ENCODE results near the gene AMIGO1. TPM values are rescaled to one million over a fixed set of nuclear protein-coding genes. Genes with fewer than 3 reads are reported as not detected.

Gene AMIGO1
- total RNA-seq, 1 donor from 2014 or later, result 9.1 TPM

- intact Hi-C loops (cut with DNase I), result no loop called here
Measured at GRCh38 chr1:109481646-109482045, 27.9 kb downstream of the AMIGO1 start.

DNA sequence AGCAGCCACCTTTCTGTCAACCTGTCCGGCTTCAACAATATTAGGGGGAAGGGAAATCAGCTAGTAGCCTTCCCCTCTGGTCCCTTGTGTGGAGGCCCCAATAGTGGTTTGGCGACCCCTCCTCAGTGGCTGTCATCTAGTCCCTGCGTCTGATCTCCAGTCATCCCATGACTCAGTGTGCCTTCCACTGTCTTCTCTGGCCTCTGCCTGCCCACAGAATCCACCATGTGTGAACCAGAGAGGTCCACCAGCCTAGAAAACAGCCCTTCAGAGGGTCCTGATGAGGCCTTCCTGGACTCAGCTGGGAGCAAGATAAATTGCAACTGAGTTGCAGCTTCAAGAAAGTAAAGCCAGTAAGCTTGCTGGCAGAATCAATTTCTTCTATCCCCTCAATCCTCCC lies 29.6 kb downstream of the AMIGO1 start:
- DNase-seq (no peak), ATAC-seq (no peak)
- H3K4me3 ChIP-seq, result no peak overlapping the region
- peaks cover 3% of the 10 kb centered on the region for H3K27me3 ChIP-seq (ENCODE audit: low read depth)
- H3K9me3 ChIP-seq, result no peaks in the 10 kb centered on the region
- peaks cover 14% of the 10 kb centered on the region for H3K4me1 ChIP-seq
- TF ChIP-seq CTCF (IDR thresholded peaks at IDR 0.05), result no peak
- H3K36me3 ChIP-seq, result no peaks in the 10 kb centered on the region
- intact Hi-C loops (cut with DNase I), result no loop called here
- no peak overlapping the region for H3K27ac ChIP-seq

More at GRCh38 chr1:109481646-109482045, 27.9 kb downstream of the AMIGO1 start:
- Histone ChIP-seq H3K27me3 (ENCODE audit: low read depth) (peaks cover 3% of the 10 kb centered on the region), H3K27ac (no peak overlapping the region), H3K4me3 (no peak overlapping the region), H3K9me3 (no peaks in the 10 kb centered on the region), H3K4me1 (peaks cover 14% of the 10 kb centered on the region), H3K36me3 (no peaks in the 10 kb centered on the region)
- TF ChIP-seq CTCF (IDR thresholded peaks at IDR 0.05), result no peak
- ATAC-seq (no peak), DNase-seq (no peak)

- ATAC-seq (no peak), DNase-seq (no peak)
- intact Hi-C loops (cut with DNase I), result no loop called here
Measured at GRCh38 chr1:109479311-109479710, 30.2 kb downstream of the AMIGO1 start.

DNA sequence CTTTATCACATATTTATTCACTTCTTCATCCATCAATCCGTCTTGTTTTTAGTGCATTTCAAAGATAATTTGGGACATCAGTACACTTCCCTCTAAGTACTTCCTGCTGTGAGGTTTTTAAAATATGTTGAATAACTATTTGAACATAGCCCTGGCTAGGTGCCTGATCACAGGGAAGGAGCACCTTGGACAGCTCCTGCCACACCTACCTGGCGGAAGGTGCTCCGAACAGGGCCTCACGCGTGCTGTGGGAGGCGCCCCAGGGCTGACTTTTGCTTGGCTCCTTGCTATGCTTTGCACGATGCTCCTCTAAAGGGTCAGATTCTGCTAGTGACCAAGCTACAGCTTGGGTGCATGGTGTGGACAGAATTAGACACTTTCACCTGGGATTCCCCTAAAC lies 30.7 kb downstream of the AMIGO1 start:
- DNase-seq (no peak), ATAC-seq (no peak)
- Histone ChIP-seq H3K36me3 (no peaks in the 10 kb centered on the region), H3K27ac (no peak overlapping the region), H3K27me3 (ENCODE audit: low read depth) (peaks cover 3% of the 10 kb centered on the region), H3K4me1 (peaks cover 7% of the 10 kb centered on the region), H3K9me3 (no peaks in the 10 kb centered on the region), H3K4me3 (no peak overlapping the region)
- TF ChIP-seq CTCF (IDR thresholded peaks at IDR 0.05), result no peak
- intact Hi-C loops (cut with DNase I), result no loop called here

More at GRCh38 chr1:109479311-109479710, 30.2 kb downstream of the AMIGO1 start:
- H3K27ac ChIP-seq, result no peak overlapping the region
- no peaks in the 10 kb centered on the region for H3K36me3 ChIP-seq
- peaks cover 8% of the 10 kb centered on the region for H3K4me1 ChIP-seq
- no peak overlapping the region for H3K4me3 ChIP-seq
- H3K9me3 ChIP-seq, result no peaks in the 10 kb centered on the region
- H3K27me3 ChIP-seq (ENCODE audit: low read depth), result peaks cover 3% of the 10 kb centered on the region
- TF ChIP-seq CTCF (IDR thresholded peaks at IDR 0.05), result no peak

- intact Hi-C loops (cut with DNase I), result no loop called here
- DNase-seq (no peak), ATAC-seq (peak in 1 of 2 donors; percentile 32)
- H3K4me1 ChIP-seq, result peaks cover under 1% of the 10 kb centered on the region
- no peak overlapping the region for H3K27ac ChIP-seq
- peaks cover 9% of the 10 kb centered on the region for H3K27me3 ChIP-seq (ENCODE audit: low read depth)
- no peaks in the 10 kb centered on the region for H3K36me3 ChIP-seq
- no peak for TF ChIP-seq CTCF (IDR thresholded peaks at IDR 0.05)
- no peak overlapping the region for H3K4me3 ChIP-seq
- H3K9me3 ChIP-seq, result no peaks in the 10 kb centered on the region
Measured at GRCh38 chr1:109477821-109478220, 31.7 kb downstream of the AMIGO1 start.

- no peak for TF ChIP-seq CTCF (IDR thresholded peaks at IDR 0.05)
- DNase-seq (no peak), ATAC-seq (no peak)
- intact Hi-C loops (cut with DNase I), result no loop called here
- Histone ChIP-seq H3K27ac (no peak overlapping the region), H3K4me3 (no peak overlapping the region), H3K4me1 (no peaks in the 10 kb centered on the region), H3K9me3 (no peaks in the 10 kb centered on the region), H3K36me3 (no peaks in the 10 kb centered on the region), H3K27me3 (ENCODE audit: low read depth) (peaks cover 14% of the 10 kb centered on the region)
Measured at GRCh38 chr1:109476825-109477224, 32.7 kb downstream of the AMIGO1 start.

All from lower lobe of right lung (tissue), 2 donors.